Uterus (tissue), 2 donors: ENCODE data around the gene SCGB3A2.

ENCODE experiments used
- CTCF ChIP-seq, 4 experiments: fragments of 200-600 bp in 2 of 4; fragments of 450-650 bp in 2 of 4; sonication (generic) in 2 of 4; IDR thresholded peaks; one replicate each; pipeline ENCODE4 v1.5.1; 2016 to 2019; ENCODE audit warnings: antibody characterized with exemption in 4 of 4, mild to moderate bottlenecking in 2 of 4, moderate library complexity in 1 of 4
- POLR2A ChIP-seq, 2 donors: fragments of 450-650 bp; IDR thresholded peaks; one replicate each; pipeline ENCODE4 v1.6.1; 2016; ENCODE audit warnings: antibody characterized with exemption in 2 of 2, mild to moderate bottlenecking in 1 of 2, moderate library complexity in 1 of 2

GRCh38 chr5:147857302-147858129, 21.0 kb upstream of the SCGB3A2 start:
- no peak for TF ChIP-seq POLR2A (IDR thresholded peaks at IDR 0.05)
- TF ChIP-seq CTCF (IDR thresholded peaks at IDR 0.05), result peak; percentile 52 to 59 (median 53)
